GM12878 (cell line): ENCODE measurements around the gene ARMH1. TPM values are rescaled to one million over a fixed set of nuclear protein-coding genes. Genes with fewer than 3 reads are reported as not detected.

ENCODE experiments used
- ATAC-seq: fragments of 200-7000 bp; cut with Tn5 transposase; 3 replicates; pipeline ENCODE4 v1.9.1; 2020; ENCODE audit warnings: mild to moderate bottlenecking, moderate library complexity
- BruUV-seq: library from RNA; stranded (reverse); fragments of 400-500 nt; replicated peaks from 2 replicates; lab custom pipeline; 2021; lab: Mats Ljungman, UMichigan
- CTCF ChIA-PET: fragments of 300-600 bp; sonication (Branson Sonifier 250); formaldehyde crosslinking; extraction: SDS; loops from one replicate; lab custom pipeline; 2021; ENCODE audit warnings: inconsistent platforms; lab: Yijun Ruan, JAX
- POLR2A ChIA-PET: fragments of 350-600 bp; formaldehyde crosslinking; extraction: SDS; loops from one replicate; lab custom pipeline; 2021; ENCODE audit warnings: inconsistent platforms; lab: Charles Lee
- RAD21 ChIA-PET: fragments of 300-600 bp; sonication (Branson Sonifier 250); formaldehyde crosslinking; loops from one replicate; lab custom pipeline; 2023; ENCODE audit warnings: antibody characterized with exemption; ENCODE audit not compliant: unreplicated experiment; lab: Charles Lee
- SMC1A ChIA-PET: fragments of 300-600 bp; sonication (Branson Sonifier 250); formaldehyde crosslinking; loops from one replicate; lab custom pipeline; 2023; ENCODE audit not compliant: unreplicated experiment, uncharacterized antibody; lab: Charles Lee
- DNase-seq: peaks from one replicate; pipeline ENCODE4 v3.0.0-alpha.2; 2011; ENCODE audit warnings: low read depth, low spot score
- FAIRE-seq: peaks from 3 replicates; lab custom pipeline; 2011; peaks lifted over from hg19 to GRCh38; lab: Jason Lieb, UNC
- H2AFZ ChIP-seq: 2 replicates; pipeline ENCODE4 v1.6.0; 2011; ENCODE audit warnings: low read depth, low read length, control low read depth; ENCODE audit not compliant: control insufficient read depth
- H3K27ac ChIP-seq: 2 replicates; pipeline ENCODE4 v1.5.1; 2011; ENCODE audit warnings: control low read depth; ENCODE audit not compliant: control insufficient read depth, insufficient read depth
- H3K27me3 ChIP-seq, 2 experiments: replicated peaks in 1 of 2; 2 replicates each; pipeline versions ENCODE4 v1.6.0 to v1.6.1; 2011; ENCODE audit warnings: low read length in 1 of 2; ENCODE audit not compliant: control insufficient read depth in 2 of 2, insufficient read depth in 2 of 2
- H3K36me3 ChIP-seq, 2 experiments: 2 replicates each; pipeline ENCODE4 v1.5.1; 2011; ENCODE audit warnings: low read length in 1 of 2; ENCODE audit not compliant: control insufficient read depth in 2 of 2, insufficient read depth in 2 of 2
- H3K4me1 ChIP-seq: 2 replicates; pipeline ENCODE4 v1.6.1; 2011; ENCODE audit warnings: mild to moderate bottlenecking, low read length, moderate library complexity, mixed read lengths; ENCODE audit not compliant: control insufficient read depth, insufficient read depth
- H3K4me2 ChIP-seq: 2 replicates; pipeline ENCODE4 v1.6.0; 2011; ENCODE audit warnings: control low read depth; ENCODE audit not compliant: control insufficient read depth, insufficient read depth
- H3K4me3 ChIP-seq: fragments of 200-600 bp; sonication (generic); 2 replicates; pipeline ENCODE4 v1.5.1; 2016
- H3K79me2 ChIP-seq: 2 replicates; pipeline ENCODE4 v1.6.0; 2011; ENCODE audit warnings: low read length; ENCODE audit not compliant: control insufficient read depth, insufficient read depth
- H3K9ac ChIP-seq: 2 replicates; pipeline ENCODE4 v1.8.0; 2011; ENCODE audit warnings: low read length, control low read depth, mixed read lengths; ENCODE audit not compliant: control insufficient read depth, insufficient read depth
- H3K9me3 ChIP-seq: replicated peaks from 3 replicates; pipeline ENCODE4 v1.5.1; 2011; ENCODE audit warnings: mild to moderate bottlenecking, low read length; ENCODE audit not compliant: control insufficient read depth, insufficient read depth
- H4K20me1 ChIP-seq: 2 replicates; pipeline ENCODE4 v1.6.0; 2011; ENCODE audit not compliant: control insufficient read depth, insufficient read depth
- CTCF ChIP-seq, 3 experiments: IDR thresholded peaks in 2 of 3; conservative IDR thresholded peaks in 1 of 3; 2 replicates each; pipeline ENCODE4 v1.5.1; 2011; ENCODE audit warnings: low read depth in 3 of 3, low read length in 3 of 3, mild to moderate bottlenecking in 3 of 3, control low read depth in 2 of 3, moderate library complexity in 2 of 3, inconsistent platforms in 1 of 3, mixed read lengths in 1 of 3; ENCODE audit not compliant: control insufficient read depth in 2 of 3, insufficient read depth in 1 of 3; ENCODE audit errors: extremely low read depth in 1 of 3
- FOS ChIP-seq: IDR thresholded peaks from 3 replicates; pipeline ENCODE4 v1.6.1; 2011; ENCODE audit warnings: borderline replicate concordance; ENCODE audit not compliant: insufficient read length; ENCODE audit errors: extremely low read depth
- HDGF ChIP-seq: fragments of 450-650 bp; IDR thresholded peaks from 2 replicates; pipeline ENCODE4 v1.6.1; 2016; ENCODE audit warnings: antibody characterized with exemption
- MYC ChIP-seq: IDR thresholded peaks from 2 replicates; pipeline ENCODE4 v1.6.1; 2011; ENCODE audit warnings: mild to moderate bottlenecking, low read length, moderate library complexity, inconsistent platforms; ENCODE audit not compliant: insufficient read depth, insufficient replicate concordance, insufficient read length, severe bottlenecking
- RAD21 ChIP-seq: IDR thresholded peaks from 2 replicates; pipeline ENCODE4 v1.6.1; 2011; ENCODE audit warnings: mild to moderate bottlenecking, low read depth, low read length, moderate library complexity; ENCODE audit not compliant: insufficient read depth
- SP1 ChIP-seq: IDR thresholded peaks from one replicate; pipeline ENCODE4 v1.6.1; 2011; ENCODE audit warnings: low read depth, low read length
- SPI1 ChIP-seq: IDR thresholded peaks from 2 replicates; pipeline ENCODE4 v1.6.1; 2011; ENCODE audit warnings: low read depth, mild to moderate bottlenecking, low read length, moderate library complexity, borderline replicate concordance; ENCODE audit not compliant: insufficient read depth
- ZSCAN29 ChIP-seq: fragments of 450-650 bp; IDR thresholded peaks from 2 replicates; pipeline ENCODE4 v1.6.1; 2017; ENCODE audit warnings: mild to moderate bottlenecking, moderate library complexity
- WGBS: methylation state at CpG from one replicate; pipeline ENCODE4 v1.1.6; 2016; ENCODE audit warnings: low lambda C conversion rate; ENCODE audit not compliant: insufficient replicate concordance, insufficient coverage; ENCODE audit errors: missing lambda C conversion rate; 5-methylcytosine and 5-hydroxymethylcytosine counted together
- in situ Hi-C: fragments of 300-500 bp; cut with MboI; formaldehyde crosslinking; loops from 9 replicates; pipeline ENCODE4 v1.14.3; 2018; ENCODE audit warnings: mixed read lengths
- intact Hi-C: fragments of 100-400 bp; cut with micrococcal nuclease; formaldehyde crosslinking; loops from one replicate; pipeline ENCODE4 v1.14.2; 2022; ENCODE audit not compliant: unreplicated experiment
- polyA plus RNA-seq, 11 experiments: library from polyadenylated mRNA; depleted of rRNA in 4 of 11; unstranded in 6 of 11; stranded (reverse) in 5 of 11; fragments of >200 nt; fragmentation: Nextera tagmentation in 4 of 11; fragmentation: Illumina TruSeq in 1 of 11; extraction: Ambion mirVana in 4 of 11; extraction: Trizol in 1 of 11; gene quantifications; 1 replicate in 1 of 11; 2 replicates in 10 of 11; pipeline versions ENCODE4 v1.2.1 to v1.2.3, GENCODE V29; 2011 to 2016; ENCODE audit warnings: inconsistent platforms in 2 of 11, missing spikeins in 2 of 11, low read depth in 1 of 11
- total RNA-seq, 4 experiments: library from RNA; depleted of rRNA in 3 of 4; stranded (reverse); fragments of >200 nt in 3 of 4; fragmentation: Illumina TruSeq in 1 of 4; extraction: Trizol in 1 of 4; gene quantifications; 2 replicates each; pipeline versions ENCODE4 v1.2.1 to v1.2.3, GENCODE V29; 2013 to 2021

The ARMH1 gene
- total and polyA plus RNA-seq, 10 of the 15 experiments (the other 5 are each of a cell fraction or from before 2014, with no cell fraction given): 0.93 to 43.9 (median 8.2) TPM

GRCh38 chr1:44625348-44625747 lies 49.2 kb upstream of the ARMH1 start:
- ChIA-PET POLR2A (no interaction called here), SMC1A (no interaction called here), RAD21 (no interaction called here), CTCF (interaction anchor here (0.8 to 2.7 kb wide), 2 partner anchors 16 to 27 kb away, joined by 3 to 10 read pairs; no protein-coding TSS in a partner anchor)
- H2AFZ ChIP-seq: no peak overlapping the region
- H3K9ac ChIP-seq: no peak overlapping the region
- FAIRE-seq: no peak
- 54% methylated on average over 7 of the region's 7 CpGs for WGBS
- no peak for ATAC-seq
- TF ChIP-seq SP1: no peak
- H3K9me3 ChIP-seq: no peaks in the 10 kb centered on the region
- H3K79me2 ChIP-seq: no peaks in the 10 kb centered on the region
- no peaks in the 10 kb centered on the region for H3K4me1 ChIP-seq
- H3K27me3 ChIP-seq: no peaks in the 10 kb centered on the region; a peak in 2 of 4 replicates
- H4K20me1 ChIP-seq: no peaks in the 10 kb centered on the region
- H3K4me2 ChIP-seq: no peak overlapping the region
- no peak overlapping the region for H3K27ac ChIP-seq
- intact Hi-C loops (no loop called here), in situ Hi-C loops (no loop called here)
- no TSS peak for BruUV-seq
- H3K4me3 ChIP-seq: no peak overlapping the region
- H3K36me3 ChIP-seq: no peaks in the 10 kb centered on the region
- DNase-seq: no peak

GRCh38 chr1:44628962-44629756 lies 45.4 kb upstream of the ARMH1 start:
- SMC1A ChIA-PET: interaction anchor here (1.2 to 1.9 kb wide), 2 partner anchors 19 to 20 kb away, joined by 3 to 6 read pairs; no protein-coding TSS in a partner anchor
- in situ Hi-C loops: no loop called here
- Histone ChIP-seq H3K27me3 (no peaks in the 10 kb centered on the region; a peak in 1 of 4 replicates), H3K27ac (no peak overlapping the region), H4K20me1 (no peaks in the 10 kb centered on the region), H3K4me1 (no peaks in the 10 kb centered on the region), H3K4me3 (no peak overlapping the region), H2AFZ (no peak overlapping the region), H3K9me3 (no peaks in the 10 kb centered on the region), H3K9ac (no peak overlapping the region), H3K4me2 (no peak overlapping the region), H3K79me2 (peaks cover 18% of the 10 kb centered on the region), H3K36me3 (no peaks in the 10 kb centered on the region)
- no TSS peak for BruUV-seq
- RAD21 ChIA-PET: interaction anchor here (1.3 kb wide), 1 partner anchor 24 kb away, joined by 3 read pairs; no protein-coding TSS in a partner anchor
- FAIRE-seq: no peak
- POLR2A ChIA-PET: no interaction called here
- WGBS: 75% methylated on average over 5 of the region's 5 CpGs
- intact Hi-C loops: no loop called here
- ATAC-seq: no peak
- CTCF ChIA-PET: interaction anchor here (0.6 to 3.4 kb wide), 3 partner anchors 19 to 674 kb away, joined by 3 to 22 read pairs (median 4); no protein-coding TSS in a partner anchor
- TF ChIP-seq CTCF (IDR thresholded peaks at IDR 0.05 in 2 of 3, conservative IDR thresholded peaks at IDR 0.05 in 1 of 3; ENCODE audit: control insufficient read depth in 2 of 3, extremely low read depth in 1 of 3, insufficient read depth in 1 of 3, low read depth in 3 of 3, low read length in 3 of 3) (no peak), SPI1 (no peak), FOS (no peak), HDGF (no peak), ZSCAN29 (no peak), MYC (no peak), RAD21 (no peak)
- DNase-seq: no peak
